GM23338 (cell line): ENCODE results near the gene NTMT1.

Experiments used
- CREB1 ChIP-seq: fragments of 250-450 bp; sonication (Bioruptor Pico); IDR thresholded peaks from 2 replicates; pipeline ENCODE4 v1.5.0; 2020; ENCODE audit warnings: low read depth, mild to moderate bottlenecking, moderate library complexity
- CTCF ChIP-seq, 2 experiments: fragments of 200-600 bp in 1 of 2; sonication (generic) in 1 of 2; conservative IDR thresholded peaks; 2 replicates each; pipeline versions ENCODE4 v1.5.1 to v1.6.1; 2016 to 2017; ENCODE audit warnings: antibody characterized with exemption in 2 of 2, low read depth in 2 of 2, mild to moderate bottlenecking in 2 of 2, moderate library complexity in 1 of 2
- EZH2 ChIP-seq: fragments of 200-600 bp; sonication (generic); IDR thresholded peaks from one replicate; pipeline ENCODE4 v1.8.0; 2017; ENCODE audit warnings: antibody characterized with exemption, mild to moderate bottlenecking, low read depth; ENCODE audit not compliant: unreplicated experiment
- EZH2phosphoT487 ChIP-seq: fragments of 200-600 bp; sonication (generic); IDR thresholded peaks from one replicate; pipeline ENCODE4 v1.8.1; 2018; ENCODE audit warnings: antibody characterized with exemption; ENCODE audit not compliant: unreplicated experiment
- NANOG ChIP-seq: IDR thresholded peaks from 2 replicates; pipeline ENCODE4 v1.6.1; 2016; ENCODE audit warnings: antibody characterized with exemption, borderline replicate concordance
- POLR2AphosphoS5 ChIP-seq: IDR thresholded peaks from 2 replicates; pipeline ENCODE4 v1.6.1; 2016; ENCODE audit warnings: antibody characterized with exemption, low read depth
- ZNF114 ChIP-seq: fragments of 250-450 bp; sonication (Bioruptor Pico); IDR thresholded peaks from 2 replicates; pipeline ENCODE4 v1.5.0; 2020; ENCODE audit warnings: mild to moderate bottlenecking, moderate library complexity
- ZNF331 ChIP-seq: fragments of 250-450 bp; sonication (Bioruptor Pico); IDR thresholded peaks from 2 replicates; pipeline ENCODE4 v1.5.0; 2020; ENCODE audit warnings: low read depth, mild to moderate bottlenecking, moderate library complexity
- TF ChIP-seq, protein P1 (sequence below): IDR thresholded peaks from one replicate; pipeline ENCODE4 v1.6.1; 2018; ENCODE audit warnings: antibody characterized with exemption; ENCODE audit not compliant: unreplicated experiment

DNA sequence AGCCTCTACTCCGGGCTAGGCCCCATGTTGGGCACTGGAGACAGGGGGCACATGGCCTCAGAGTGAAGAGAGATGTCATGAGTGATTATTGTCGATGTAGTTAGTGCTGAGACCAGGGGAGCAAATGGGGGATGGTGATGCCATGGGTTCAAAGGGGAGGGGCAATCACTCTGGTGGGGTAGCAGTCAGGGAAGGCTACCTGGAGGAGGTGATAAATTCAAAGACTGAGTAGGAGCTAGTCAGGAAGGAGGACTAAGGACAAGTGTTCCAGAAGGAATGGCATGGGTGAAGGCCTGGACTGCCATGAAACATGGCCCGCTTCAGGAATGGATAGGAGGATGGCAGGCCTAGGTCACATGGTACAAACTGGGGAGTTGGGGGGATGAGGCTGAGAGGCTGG is 46.7 kb upstream of the NTMT1 start:
- TF ChIP-seq CREB1 (CRISPR knock-in tag): no peak
- no peak for TF ChIP-seq CTCF (conservative IDR thresholded peaks at IDR 0.05; ENCODE audit: low read depth in 2 of 2)
- no peak for TF ChIP-seq NANOG
- TF ChIP-seq, protein P1, sequence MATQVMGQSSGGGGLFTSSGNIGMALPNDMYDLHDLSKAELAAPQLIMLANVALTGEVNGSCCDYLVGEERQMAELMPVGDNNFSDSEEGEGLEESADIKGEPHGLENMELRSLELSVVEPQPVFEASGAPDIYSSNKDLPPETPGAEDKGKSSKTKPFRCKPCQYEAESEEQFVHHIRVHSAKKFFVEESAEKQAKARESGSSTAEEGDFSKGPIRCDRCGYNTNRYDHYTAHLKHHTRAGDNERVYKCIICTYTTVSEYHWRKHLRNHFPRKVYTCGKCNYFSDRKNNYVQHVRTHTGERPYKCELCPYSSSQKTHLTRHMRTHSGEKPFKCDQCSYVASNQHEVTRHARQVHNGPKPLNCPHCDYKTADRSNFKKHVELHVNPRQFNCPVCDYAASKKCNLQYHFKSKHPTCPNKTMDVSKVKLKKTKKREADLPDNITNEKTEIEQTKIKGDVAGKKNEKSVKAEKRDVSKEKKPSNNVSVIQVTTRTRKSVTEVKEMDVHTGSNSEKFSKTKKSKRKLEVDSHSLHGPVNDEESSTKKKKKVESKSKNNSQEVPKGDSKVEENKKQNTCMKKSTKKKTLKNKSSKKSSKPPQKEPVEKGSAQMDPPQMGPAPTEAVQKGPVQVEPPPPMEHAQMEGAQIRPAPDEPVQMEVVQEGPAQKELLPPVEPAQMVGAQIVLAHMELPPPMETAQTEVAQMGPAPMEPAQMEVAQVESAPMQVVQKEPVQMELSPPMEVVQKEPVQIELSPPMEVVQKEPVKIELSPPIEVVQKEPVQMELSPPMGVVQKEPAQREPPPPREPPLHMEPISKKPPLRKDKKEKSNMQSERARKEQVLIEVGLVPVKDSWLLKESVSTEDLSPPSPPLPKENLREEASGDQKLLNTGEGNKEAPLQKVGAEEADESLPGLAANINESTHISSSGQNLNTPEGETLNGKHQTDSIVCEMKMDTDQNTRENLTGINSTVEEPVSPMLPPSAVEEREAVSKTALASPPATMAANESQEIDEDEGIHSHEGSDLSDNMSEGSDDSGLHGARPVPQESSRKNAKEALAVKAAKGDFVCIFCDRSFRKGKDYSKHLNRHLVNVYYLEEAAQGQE: no peak
- no peak for TF ChIP-seq EZH2
- TF ChIP-seq POLR2AphosphoS5: no peak
- no peak for TF ChIP-seq ZNF114 (CRISPR knock-in tag)
- TF ChIP-seq EZH2phosphoT487: no peak
- TF ChIP-seq ZNF331 (CRISPR knock-in tag): no peak
